Effector CD4-positive, alpha-beta T cell (primary cell): ENCODE data around the gene TTC22.

Experiments used
- DNase-seq: peaks from one replicate; pipeline ENCODE4 v3.0.0-alpha.2; 2020

TTC22 gene

GRCh38 chr1:54833121-54833520 is 32.0 kb upstream of the TTC22 start:
- no peak for DNase-seq

DNA sequence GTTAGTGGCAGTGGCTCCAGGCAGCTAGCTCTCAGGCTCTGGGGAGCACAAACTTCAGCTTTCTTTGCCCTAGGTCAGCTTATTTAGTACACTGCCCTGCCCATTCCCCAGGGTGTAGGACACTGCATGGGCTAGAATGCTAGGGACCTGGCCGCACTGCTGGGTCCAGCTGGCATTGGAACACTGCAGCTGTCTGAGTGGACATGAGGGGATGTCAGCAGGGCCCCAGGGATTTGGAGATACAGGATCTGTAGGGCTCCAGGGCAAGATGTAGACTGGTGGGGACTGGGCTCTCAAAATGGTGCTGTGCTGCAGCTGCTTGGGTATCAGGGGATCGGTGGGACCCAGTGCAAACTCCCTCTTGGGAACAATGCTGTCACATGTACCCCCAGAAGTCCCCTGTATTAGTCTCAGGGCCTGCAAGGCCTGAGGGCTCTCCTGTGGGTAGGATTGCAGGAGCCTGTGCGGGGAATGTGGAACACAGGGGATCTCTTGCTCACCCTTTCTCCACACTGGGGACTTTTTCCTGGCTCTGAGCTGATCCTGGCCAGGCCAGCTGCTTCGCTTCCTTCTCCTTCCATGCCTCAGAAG is 25.2 kb upstream of the TTC22 start:
- no peak for DNase-seq

DNA sequence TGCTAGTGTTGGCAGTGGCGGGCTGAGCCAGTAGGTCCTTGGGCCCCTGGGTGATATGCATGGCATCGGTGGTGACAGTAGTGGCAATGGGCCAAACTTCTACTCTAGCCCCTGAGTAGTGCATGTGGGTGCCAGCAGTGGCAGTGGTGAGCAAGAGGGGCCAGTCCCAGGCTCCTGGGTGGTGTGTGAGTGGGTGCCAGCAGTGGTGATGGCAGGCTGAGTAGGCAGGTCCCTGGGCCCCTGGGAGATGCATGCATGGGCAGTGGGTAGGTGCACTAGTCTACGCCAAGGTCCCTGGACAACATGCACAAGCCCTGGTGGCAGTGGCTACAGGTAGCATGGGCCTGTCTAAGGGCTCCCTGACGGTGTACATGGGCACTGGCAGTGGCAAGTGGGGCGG is 24.6 kb upstream of the TTC22 start:
- DNase-seq: no peak

DNA sequence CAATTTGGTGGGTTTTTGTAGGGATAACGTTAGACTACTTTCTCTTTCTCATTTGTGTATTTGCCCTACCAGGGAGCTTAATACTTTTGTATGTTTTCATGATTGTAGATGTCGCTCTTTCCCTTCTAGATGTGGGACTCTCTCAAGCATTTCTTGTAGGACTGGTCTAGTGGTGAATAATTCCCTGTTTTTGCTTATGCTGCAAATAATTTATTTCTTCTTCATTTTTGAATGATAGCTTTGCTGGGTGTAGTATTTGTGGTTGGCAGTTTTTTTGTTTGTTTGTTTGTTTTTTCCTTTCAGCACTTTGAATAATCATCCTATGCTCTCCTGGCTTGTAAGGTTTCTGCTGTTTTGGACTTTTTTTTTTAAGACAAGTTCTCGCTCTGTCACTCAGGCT is 22.5 kb upstream of the TTC22 start:
- no peak for DNase-seq

- no peak for DNase-seq
These were observed 18.6 kb upstream of the TTC22 start for GRCh38 chr1:54819733-54820132.

DNA sequence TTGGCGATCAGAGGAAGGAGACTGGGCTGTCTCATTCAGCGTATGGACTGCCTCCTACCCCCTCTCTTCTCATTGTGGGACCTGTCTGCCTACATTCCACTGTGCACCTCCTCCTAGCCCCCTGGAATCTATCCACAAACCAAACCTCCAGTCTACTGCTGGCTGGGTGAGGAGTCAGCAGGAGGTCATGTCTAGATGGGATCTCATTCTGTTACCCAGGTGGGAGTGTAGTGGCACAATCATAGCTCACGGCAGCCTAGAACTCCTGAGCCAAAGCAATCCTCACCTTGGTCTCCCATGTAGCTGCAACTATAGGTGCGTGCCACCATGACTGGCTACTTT is 18.0 kb upstream of the TTC22 start:
- no peak for DNase-seq

- no peak for DNase-seq
These were observed 17.5 kb upstream of the TTC22 start for GRCh38 chr1:54818461-54819194.

GRCh38 chr1:54816951-54817350 is 15.8 kb upstream of the TTC22 start:
- no peak for DNase-seq

DNA sequence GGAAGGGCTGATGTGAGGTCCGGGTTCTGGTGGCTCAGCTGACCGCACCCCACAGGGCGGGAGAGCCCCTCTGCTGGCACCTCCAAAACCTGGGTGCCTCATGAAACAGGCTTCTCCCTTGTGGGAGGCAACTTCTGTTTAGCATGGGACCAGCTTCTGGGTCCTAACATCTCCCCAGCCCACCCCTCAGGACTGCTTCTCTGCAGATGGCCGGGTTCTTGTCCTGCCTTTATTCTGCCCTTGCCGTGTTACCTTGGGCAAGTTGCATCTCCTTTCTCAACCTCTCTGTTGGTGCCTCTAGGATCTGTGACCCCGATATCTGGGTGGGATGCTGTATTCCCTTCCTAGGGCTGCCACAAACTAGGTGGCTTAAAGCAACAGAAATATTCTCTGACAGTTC is 15.0 kb upstream of the TTC22 start:
- no peak for DNase-seq

DNA sequence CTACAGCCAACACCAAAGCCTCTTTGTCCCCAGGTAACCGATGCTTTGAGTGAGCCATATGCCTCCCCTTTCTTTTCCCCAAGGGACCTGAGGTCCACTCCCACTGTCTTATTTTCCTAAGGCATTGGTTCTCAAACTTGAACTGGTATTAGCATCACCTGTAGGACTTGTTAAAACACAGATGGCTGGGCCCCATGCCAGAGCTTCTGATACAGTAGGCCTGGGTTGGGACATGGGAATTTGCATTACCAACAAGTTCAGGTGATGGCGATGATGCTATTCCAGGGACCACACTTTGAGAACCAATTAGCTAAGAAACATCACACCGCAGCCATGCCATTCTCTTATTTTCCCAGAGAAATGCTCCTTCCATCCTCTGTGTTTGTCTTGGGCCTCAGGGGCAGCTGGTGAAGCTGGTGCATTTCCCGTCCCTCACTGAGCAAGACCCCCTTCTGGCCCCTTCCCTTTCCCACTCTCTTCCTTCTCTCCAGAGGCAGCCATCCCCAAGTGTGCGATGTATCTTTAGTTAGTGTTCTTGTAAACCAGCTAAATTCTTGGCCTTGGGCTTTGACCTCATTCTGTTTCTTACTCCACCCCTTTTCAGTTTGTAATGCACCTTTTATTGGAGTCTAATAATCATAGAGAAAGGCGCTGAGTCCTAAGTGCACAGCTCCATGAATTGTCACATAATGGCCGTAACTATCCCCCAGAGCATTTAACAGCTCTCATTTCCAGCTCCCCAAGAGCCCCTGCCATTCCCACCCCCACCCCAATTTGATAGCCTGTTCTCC is 14.2 kb upstream of the TTC22 start:
- DNase-seq: no peak

DNA sequence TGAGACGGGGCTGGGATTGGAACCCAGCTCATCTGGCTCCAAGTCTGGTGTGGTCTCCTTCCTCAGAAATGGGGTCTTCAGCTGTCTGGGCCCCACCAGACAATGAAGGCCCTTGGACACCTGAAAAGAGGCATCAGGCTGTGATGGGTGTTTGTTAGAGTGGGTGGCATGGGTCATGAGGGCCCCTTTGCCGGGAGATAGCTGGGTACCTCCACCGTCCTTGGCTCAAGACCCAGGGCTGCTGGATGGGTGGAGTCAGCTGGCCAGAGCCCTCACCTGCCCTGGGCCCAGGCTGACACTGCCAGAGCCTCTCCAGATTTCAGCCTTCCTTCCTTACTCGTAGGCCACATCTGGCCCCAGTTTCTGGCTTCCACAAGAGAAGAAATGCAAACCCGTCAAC is 13.4 kb upstream of the TTC22 start:
- no peak for DNase-seq

- no peak for DNase-seq
These were observed 13.0 kb upstream of the TTC22 start for GRCh38 chr1:54814126-54814498.

GRCh38 chr1:54813485-54814125 is 12.5 kb upstream of the TTC22 start:
- no peak for DNase-seq

DNA sequence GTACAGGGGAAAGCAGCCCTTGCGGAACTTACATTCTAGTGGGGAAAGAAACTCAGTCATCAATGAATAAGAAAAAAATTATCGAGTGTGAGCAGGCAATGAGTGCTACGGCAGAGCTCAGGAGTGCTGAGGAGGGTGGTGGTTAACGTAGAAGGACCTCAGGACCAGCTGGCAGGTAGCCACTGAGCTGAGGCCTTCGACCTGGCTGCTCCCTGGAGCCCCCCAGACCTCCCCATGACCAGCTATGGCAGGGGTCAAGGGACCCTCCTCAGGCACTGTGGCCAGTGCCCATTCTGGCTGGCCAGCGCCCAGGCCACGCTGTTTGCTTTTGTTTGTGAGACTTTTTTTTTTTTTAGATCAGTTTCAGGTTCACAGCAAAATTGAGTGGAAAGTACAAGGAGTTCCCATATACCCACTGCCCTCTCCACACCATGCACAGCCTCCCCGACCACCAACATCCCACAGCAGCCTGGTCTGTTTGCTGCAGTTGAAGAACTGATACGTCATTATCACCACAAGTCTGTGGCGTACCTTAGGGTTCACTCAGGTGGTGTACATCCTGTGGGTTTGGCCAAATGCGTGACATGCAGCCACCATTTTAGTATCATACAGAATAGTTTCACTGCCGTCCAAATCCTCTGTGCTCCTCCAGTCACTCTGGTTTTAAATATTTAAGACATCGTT is 11.8 kb upstream of the TTC22 start:
- DNase-seq: no peak

DNA sequence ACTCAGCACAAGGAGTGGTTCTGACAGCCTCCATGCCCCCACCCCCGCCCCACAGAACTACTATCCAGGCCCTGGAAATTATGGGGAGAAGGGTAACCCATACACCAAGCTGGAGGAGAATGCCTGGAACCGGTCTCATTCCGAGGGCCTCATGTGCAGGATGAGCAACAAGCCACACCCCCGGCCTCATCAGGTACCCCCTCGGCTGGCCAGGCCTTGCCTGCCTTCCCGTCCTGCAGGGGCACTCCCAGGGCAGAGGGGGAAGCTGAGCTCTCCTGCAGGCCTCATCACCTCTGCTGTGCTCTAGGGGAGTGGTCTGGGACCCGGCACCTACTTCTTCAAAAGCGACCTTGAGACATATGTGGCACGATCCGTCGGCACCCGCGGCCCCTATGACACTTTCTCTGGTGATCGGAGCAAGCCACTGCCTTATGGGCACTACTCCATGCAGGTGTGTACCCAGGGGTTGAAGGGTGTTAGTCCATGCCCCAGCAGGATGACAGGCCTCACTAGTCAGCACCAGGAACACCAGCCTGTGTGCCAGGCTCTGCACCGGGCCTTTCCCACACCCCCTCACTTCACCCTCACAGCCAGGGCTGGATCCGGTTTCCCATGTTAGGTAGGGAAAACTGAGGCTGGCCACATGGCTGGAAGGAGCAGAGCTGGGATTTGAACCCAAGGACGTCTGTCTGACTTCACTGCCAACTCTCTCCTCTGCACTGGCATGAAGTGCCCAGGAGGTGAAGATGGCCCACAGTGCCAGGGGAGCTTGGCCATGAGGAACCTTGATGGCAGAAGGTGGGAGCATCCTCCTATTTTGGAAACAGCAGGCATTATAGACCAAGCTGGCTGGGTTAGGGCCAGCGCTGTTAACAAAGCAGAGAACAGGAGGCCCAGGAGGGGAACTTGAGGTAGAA is 10.9 kb upstream of the TTC22 start:
- DNase-seq: no peak

DNA sequence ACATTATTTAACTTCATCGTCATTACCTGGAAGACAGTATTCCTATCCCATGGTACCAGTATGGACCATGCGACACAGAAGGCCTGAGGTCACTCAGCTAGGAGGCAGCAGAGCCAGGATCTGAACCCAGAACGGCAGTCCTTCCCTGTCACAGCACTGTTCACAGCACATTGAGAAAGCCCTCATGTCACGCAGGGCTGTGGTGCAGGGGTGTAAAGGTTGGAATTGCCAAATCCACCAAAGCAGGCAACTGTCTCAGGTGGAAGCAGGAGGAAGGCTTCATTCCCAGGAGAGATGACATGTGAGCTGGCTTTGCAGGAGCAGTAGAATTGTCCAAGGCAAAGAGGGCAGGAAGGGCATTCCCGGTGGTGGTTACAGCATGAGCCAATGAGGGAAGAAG is 9.9 kb upstream of the TTC22 start:
- no peak for DNase-seq

DNA sequence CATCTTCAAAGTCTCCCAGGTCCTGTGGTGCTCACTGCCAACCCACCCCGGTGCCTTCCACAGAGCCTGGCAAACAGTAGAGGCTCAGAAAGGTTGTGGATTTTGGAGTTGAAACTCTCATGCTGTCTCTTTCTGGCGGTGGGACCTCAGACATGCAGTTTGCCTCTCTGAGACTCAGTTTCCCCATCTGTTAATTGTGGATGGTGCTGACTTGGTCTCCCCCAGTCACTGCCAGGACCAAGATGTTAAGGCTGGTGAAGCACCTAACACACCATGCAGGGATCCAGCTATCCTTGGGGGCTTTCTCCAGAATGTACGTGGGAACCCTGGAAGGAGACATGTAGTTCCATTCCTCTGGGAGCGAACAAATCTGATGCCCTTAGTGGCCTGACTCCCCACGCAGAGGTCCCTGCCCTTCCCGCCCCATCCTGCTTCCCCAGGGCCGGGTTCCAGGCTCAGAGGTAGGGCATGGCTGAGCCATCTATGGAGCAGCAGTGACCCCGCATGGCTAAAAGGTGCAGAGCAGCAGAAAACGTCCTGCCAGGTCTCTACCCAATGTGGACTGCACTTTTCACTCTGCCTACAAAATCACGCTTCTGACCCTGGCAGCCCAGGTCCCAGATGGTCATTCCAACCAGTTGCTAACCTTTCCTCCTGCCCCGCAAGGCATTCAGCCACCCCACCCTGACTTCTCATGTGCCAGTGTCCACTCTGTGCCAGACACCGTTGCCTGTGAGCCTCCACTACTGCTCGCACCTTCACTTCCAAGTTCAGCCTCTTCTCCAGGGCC is 9.2 kb upstream of the TTC22 start:
- peak; percentile 51 for DNase-seq

- no peak for DNase-seq
These were observed 8.5 kb upstream of the TTC22 start for GRCh38 chr1:54809496-54810074.

DNA sequence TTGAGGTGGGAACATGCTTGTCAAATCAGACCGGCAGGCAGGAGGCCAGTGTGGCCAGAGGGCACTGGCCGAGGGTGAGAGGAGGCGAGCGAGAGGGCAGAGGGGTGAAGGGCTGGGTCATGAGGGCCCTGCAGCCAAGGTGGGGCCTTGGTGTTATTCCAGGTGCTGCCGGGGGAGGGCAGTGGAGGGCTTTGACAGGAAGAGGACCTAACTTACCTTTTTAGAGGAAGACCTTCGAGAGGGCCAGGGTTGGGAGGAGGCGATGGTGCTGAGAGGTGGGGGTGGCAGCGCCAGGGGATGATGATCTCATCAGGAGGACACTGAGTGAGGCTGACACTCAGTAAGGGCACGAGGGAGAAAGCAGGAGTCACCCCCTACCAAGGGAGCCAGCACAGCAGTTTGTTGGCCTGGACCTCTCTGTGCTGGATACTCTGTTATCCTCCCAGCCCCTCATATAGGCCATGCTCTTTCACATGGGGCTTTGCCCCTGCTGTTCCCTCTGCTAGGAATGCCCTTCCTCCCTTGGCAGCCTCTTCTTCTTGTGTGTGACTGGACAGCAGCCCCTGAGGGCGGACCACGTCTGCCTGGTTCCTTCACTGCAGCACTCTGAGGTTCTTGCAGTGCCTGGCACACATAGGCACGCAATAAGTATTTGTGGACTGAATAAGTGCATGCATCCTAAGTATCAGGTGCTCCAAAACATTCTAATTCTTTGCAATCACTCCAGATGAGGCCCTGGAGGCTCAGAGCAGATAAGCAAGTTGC is 7.5 kb upstream of the TTC22 start:
- no peak for DNase-seq

DNA sequence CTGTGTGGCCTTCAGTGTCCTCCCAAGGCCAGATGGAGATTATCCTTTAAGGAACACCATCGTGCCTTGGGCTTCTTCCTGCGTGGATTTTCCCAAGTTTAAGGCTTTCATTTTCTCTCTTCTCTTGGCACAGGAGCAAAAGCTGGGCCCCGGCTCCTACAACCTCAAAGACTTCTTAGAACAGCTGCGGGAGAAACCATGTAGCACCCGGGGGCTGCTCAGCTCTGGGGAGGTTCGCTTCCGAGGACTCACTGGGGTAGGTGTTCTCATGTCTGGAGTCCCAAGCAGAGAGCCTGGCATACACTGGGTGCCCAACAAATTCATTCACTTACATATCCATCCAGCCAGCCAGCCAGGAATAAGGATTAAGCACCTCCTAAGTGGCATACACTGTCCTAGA is 6.6 kb upstream of the TTC22 start:
- no peak for DNase-seq
